ENCODE results near the gene TIMP1.
A peak's percentile ranks its signal among the peaks of the same experiment; 100 is the strongest.

Gene TIMP1

GRCh38 chrX:47578692-47579091 lies 3.5 kb upstream of the TIMP1 start (continued):
- TF ChIP-seq ZNF645 (tag by site-specific recombination; IDR thresholded peaks at IDR 0.05) (no peak), ZNF792 (tag by site-specific recombination; IDR thresholded peaks at IDR 0.05) (no peak)

- Histone ChIP-seq H3K4me1 (ENCODE audit: control insufficient read depth, insufficient read depth, low read length) (no peaks in the 10 kb centered on the region; the same call in 1 of the 2 replicates), H3K36me3 (ENCODE audit: control insufficient read depth in 2 of 2, insufficient read depth in 1 of 2, low read length in 2 of 2) (peaks cover 0 to 11% of the 10 kb centered on the region in 2 experiments; a peak in 1 of 3 replicates), H3K4me3 (ENCODE audit: low read depth, low read length) (no peak overlapping the region), H3K9me3 (ENCODE audit: control insufficient read depth, insufficient read depth, low read depth, low read length) (no peaks in the 10 kb centered on the region), H3K27ac (ENCODE audit: extremely low read depth, low read depth, low read length) (no peak overlapping the region)
- TF ChIP-seq ZNF2 (tag by site-specific recombination; IDR thresholded peaks at IDR 0.05) (no peak), ZNF175 (tag by site-specific recombination; IDR thresholded peaks at IDR 0.05) (no peak), INSM2 (tag by site-specific recombination; IDR thresholded peaks at IDR 0.05) (no peak), ZFP69B (tag by site-specific recombination; IDR thresholded peaks at IDR 0.05) (no peak), PATZ1 (tag by site-specific recombination; IDR thresholded peaks at IDR 0.05) (0 out of 2 replicates have a peak, but pooled peaks have one; percentile 19), ZNF302 (tag by site-specific recombination; IDR thresholded peaks at IDR 0.05; ENCODE audit: low read depth) (no peak), ZBTB21 (tag by site-specific recombination; IDR thresholded peaks at IDR 0.05) (no peak), TCF7L2 (IDR thresholded peaks at IDR 0.05; ENCODE audit: borderline replicate concordance, low read depth, low read length) (no peak), ZBTB44 (tag by site-specific recombination; IDR thresholded peaks at IDR 0.05) (no peak), ZBTB1 (tag by site-specific recombination; IDR thresholded peaks at IDR 0.05) (no peak), ZNF792 (tag by site-specific recombination; IDR thresholded peaks at IDR 0.05) (0 out of 2 replicates have a peak, but pooled peaks have one; percentile 70), HOXC10 (CRISPR knock-in tag; IDR thresholded peaks at IDR 0.05) (no peak), ZNF580 (tag by site-specific recombination; IDR thresholded peaks at IDR 0.05) (no peak), ZNF350 (tag by site-specific recombination; IDR thresholded peaks at IDR 0.05) (no peak), ZNF747 (tag by site-specific recombination; IDR thresholded peaks at IDR 0.05) (no peak)
- POLR2A ChIA-PET: no interaction called here
- CTCF ChIA-PET: no interaction called here
These were observed 2.7 kb upstream of the TIMP1 start for GRCh38 chrX:47579537-47579936.

GRCh38 chrX:47583240-47583861 lies 1.1 kb downstream of the TIMP1 start:
- no peak overlapping the region for H3K27ac ChIP-seq (ENCODE audit: extremely low read depth, low read depth, low read length)
- TF ChIP-seq YY2 (tag by site-specific recombination; IDR thresholded peaks at IDR 0.05) (no peak), PATZ1 (tag by site-specific recombination; IDR thresholded peaks at IDR 0.05) (0 out of 2 replicates have a peak, but pooled peaks have one; percentile 26), ZFHX2 (tag by site-specific recombination; conservative IDR thresholded peaks at IDR 0.05) (peak; percentile 24)
- ChIA-PET POLR2A (no interaction called here), CTCF (no interaction called here)
- H3K9me3 ChIP-seq (ENCODE audit: control insufficient read depth, insufficient read depth, low read depth, low read length): no peaks in the 10 kb centered on the region
- no peaks in the 10 kb centered on the region; the same call in 1 of the 2 replicates for H3K4me1 ChIP-seq (ENCODE audit: control insufficient read depth, insufficient read depth, low read length)
- peaks cover 0 to 33% of the 10 kb centered on the region in 2 experiments; a peak in 1 of 3 replicates for H3K36me3 ChIP-seq (ENCODE audit: control insufficient read depth in 2 of 2, insufficient read depth in 1 of 2, low read length in 2 of 2)
- no peak overlapping the region for H3K4me3 ChIP-seq (ENCODE audit: low read depth, low read length)
